K562 (cell line): Measurements from ENCODE around the gene RPL35. TPM values are rescaled to one million over a fixed set of nuclear protein-coding genes. Genes with fewer than 3 reads are reported as not detected.

Source experiments
- ARID2 ChIP-seq: fragments of 450-650 bp; IDR thresholded peaks from 2 replicates; pipeline ENCODE4 v1.6.1; 2017; ENCODE audit warnings: antibody characterized with exemption, mild to moderate bottlenecking
- ATF1 ChIP-seq, 2 experiments: fragments of 450-650 bp in 1 of 2; IDR thresholded peaks; 2 replicates each; pipeline ENCODE4 v1.6.1; 2016; ENCODE audit warnings: missing compliant biosample characterization in 1 of 2, missing genetic modification characterization in 1 of 2
- DPF2 ChIP-seq: fragments of 450-650 bp; IDR thresholded peaks from 2 replicates; pipeline ENCODE4 v1.6.1; 2016
- FIP1L1 ChIP-seq: fragments of 200-400 bp; formaldehyde crosslinking; IDR thresholded peaks from 2 replicates; pipeline ENCODE4 v1.6.1; 2018; ENCODE audit warnings: mild to moderate bottlenecking, low read depth, low read length; ENCODE audit not compliant: poor library complexity, severe bottlenecking
- POLR2AphosphoS2 ChIP-seq: IDR thresholded peaks from 2 replicates; pipeline ENCODE4 v1.6.1; 2012; ENCODE audit warnings: low read length, improper control_type of control experiment
- XRCC5 ChIP-seq: fragments of 200-400 bp; formaldehyde crosslinking; IDR thresholded peaks from 2 replicates; pipeline ENCODE4 v1.6.1; 2017; ENCODE audit warnings: low read depth, mild to moderate bottlenecking, low read length
- ZNF239 ChIP-seq: fragments of 250-450 bp; sonication (Bioruptor Pico); IDR thresholded peaks from 2 replicates; pipeline ENCODE4 v1.4.0; 2020; ENCODE audit warnings: mild to moderate bottlenecking
- ZNF41 ChIP-seq: fragments of 250-450 bp; sonication (Bioruptor Pico); conservative IDR thresholded peaks from 2 replicates; pipeline ENCODE4 v1.4.0; 2020; ENCODE audit warnings: mild to moderate bottlenecking
- polyA plus RNA-seq, 8 experiments: library from polyadenylated mRNA; depleted of rRNA in 4 of 8; stranded (reverse) in 5 of 8; unstranded in 3 of 8; fragments of >200 nt; fragmentation: Nextera tagmentation in 2 of 8; fragmentation: Illumina TruSeq in 1 of 8; extraction: Ambion mirVana in 2 of 8; extraction: Trizol in 1 of 8; gene quantifications; 2 replicates each; pipeline versions ENCODE4 v1.2.1 to v1.2.3, GENCODE V29; 2011 to 2014; ENCODE audit warnings: inconsistent platforms in 1 of 8, missing spikeins in 1 of 8
- total RNA-seq, 7 experiments: library from RNA; depleted of rRNA in 6 of 7; stranded (reverse); fragments of >200 nt in 6 of 7; fragmentation: Illumina TruSeq in 2 of 7; extraction: Trizol in 2 of 7; gene quantifications; 2 replicates each; pipeline versions ENCODE4 v1.2.1 to v1.2.3, GENCODE V29; 2011 to 2021; ENCODE audit warnings: low replicate concordance in 1 of 7
- TF ChIP-seq, protein P1 (sequence below): IDR thresholded peaks from 2 replicates; pipeline ENCODE4 v1.6.1; 2011; ENCODE audit warnings: borderline replicate concordance, low read depth, mild to moderate bottlenecking, moderate library complexity, low read length; ENCODE audit not compliant: insufficient read depth, poor library complexity, severe bottlenecking
- TF ChIP-seq, protein P2 (sequence below): sonication (generic); formaldehyde crosslinking; IDR thresholded peaks from 2 replicates; pipeline ENCODE4 v1.9.0; 2022; ENCODE audit warnings: mild to moderate bottlenecking, missing genetic modification reagents
- TF ChIP-seq, protein P3 (sequence below): sonication (generic); formaldehyde crosslinking; IDR thresholded peaks from 2 replicates; pipeline ENCODE4 v1.8.0; 2023; ENCODE audit warnings: missing genetic modification reagents, mild to moderate bottlenecking, borderline replicate concordance
- TF ChIP-seq, protein P4 (sequence below): fragments of 450-650 bp; formaldehyde crosslinking; IDR thresholded peaks from 2 replicates; pipeline ENCODE4 v1.4.0; 2020; ENCODE audit warnings: mild to moderate bottlenecking, moderate library complexity
- TF ChIP-seq, protein P5 (sequence below), 2 experiments: fragments of 450-650 bp; conservative IDR thresholded peaks; 2 replicates each; pipeline ENCODE4 v1.6.1; 2017; ENCODE audit warnings: mild to moderate bottlenecking in 2 of 2, moderate library complexity in 2 of 2

The RPL35 gene
- total and polyA plus RNA-seq, 9 of the 15 experiments (the other 6 are each of a cell fraction or from before 2014, with no cell fraction given): 1,755 to 5,101 (median 3,405) TPM

DNA sequence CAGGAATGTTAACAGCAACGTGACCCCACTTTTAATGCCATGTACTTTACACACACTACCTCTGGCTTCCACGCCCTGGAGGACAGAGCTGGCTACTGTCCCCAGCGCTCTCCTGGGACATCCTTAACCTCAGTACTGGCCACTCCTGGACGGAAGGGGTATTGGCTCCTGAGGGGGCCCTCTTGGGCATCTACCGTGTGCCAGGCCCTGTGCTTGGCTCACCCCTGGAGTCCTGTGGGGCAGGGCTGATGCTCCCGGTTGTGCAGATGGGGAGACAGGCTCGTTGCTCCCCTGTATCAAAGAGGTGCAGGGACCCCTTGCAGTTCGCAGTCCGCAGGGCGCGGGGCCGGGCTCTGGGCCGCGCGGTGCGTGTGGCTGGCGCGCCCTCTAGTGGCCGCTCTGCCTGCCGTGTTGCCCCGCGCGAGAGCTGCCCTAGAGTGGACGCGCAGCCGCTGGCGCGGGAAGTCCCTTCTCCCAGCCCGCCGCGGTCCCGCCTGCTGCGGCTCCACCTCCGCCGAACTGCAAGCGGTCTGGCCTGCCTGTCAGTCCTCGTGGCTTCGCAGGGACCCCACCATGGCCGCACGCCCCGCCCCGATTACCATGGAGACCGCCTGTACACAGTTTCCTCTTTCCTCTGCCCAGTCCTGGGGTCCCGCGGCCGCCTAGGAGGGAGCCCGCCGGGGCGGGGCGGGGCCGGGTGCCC is 8.8 kb downstream of the RPL35 start, which contains the start of gene WDR38 (continued):
- TF ChIP-seq, protein P1, sequence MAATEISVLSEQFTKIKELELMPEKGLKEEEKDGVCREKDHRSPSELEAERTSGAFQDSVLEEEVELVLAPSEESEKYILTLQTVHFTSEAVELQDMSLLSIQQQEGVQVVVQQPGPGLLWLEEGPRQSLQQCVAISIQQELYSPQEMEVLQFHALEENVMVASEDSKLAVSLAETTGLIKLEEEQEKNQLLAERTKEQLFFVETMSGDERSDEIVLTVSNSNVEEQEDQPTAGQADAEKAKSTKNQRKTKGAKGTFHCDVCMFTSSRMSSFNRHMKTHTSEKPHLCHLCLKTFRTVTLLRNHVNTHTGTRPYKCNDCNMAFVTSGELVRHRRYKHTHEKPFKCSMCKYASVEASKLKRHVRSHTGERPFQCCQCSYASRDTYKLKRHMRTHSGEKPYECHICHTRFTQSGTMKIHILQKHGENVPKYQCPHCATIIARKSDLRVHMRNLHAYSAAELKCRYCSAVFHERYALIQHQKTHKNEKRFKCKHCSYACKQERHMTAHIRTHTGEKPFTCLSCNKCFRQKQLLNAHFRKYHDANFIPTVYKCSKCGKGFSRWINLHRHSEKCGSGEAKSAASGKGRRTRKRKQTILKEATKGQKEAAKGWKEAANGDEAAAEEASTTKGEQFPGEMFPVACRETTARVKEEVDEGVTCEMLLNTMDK: peak; percentile 2
- TF ChIP-seq ARID2: peak; percentile 94
- TF ChIP-seq POLR2AphosphoS2: no peak
- no peak for TF ChIP-seq ZNF239 (CRISPR knock-in tag)
- TF ChIP-seq, protein P2, sequence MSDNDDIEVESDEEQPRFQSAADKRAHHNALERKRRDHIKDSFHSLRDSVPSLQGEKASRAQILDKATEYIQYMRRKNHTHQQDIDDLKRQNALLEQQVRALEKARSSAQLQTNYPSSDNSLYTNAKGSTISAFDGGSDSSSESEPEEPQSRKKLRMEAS (CRISPR knock-in tag): peak; percentile 75
- peak; percentile 89 for TF ChIP-seq XRCC5
- TF ChIP-seq FIP1L1: peak; percentile 59
- TF ChIP-seq, protein P3, sequence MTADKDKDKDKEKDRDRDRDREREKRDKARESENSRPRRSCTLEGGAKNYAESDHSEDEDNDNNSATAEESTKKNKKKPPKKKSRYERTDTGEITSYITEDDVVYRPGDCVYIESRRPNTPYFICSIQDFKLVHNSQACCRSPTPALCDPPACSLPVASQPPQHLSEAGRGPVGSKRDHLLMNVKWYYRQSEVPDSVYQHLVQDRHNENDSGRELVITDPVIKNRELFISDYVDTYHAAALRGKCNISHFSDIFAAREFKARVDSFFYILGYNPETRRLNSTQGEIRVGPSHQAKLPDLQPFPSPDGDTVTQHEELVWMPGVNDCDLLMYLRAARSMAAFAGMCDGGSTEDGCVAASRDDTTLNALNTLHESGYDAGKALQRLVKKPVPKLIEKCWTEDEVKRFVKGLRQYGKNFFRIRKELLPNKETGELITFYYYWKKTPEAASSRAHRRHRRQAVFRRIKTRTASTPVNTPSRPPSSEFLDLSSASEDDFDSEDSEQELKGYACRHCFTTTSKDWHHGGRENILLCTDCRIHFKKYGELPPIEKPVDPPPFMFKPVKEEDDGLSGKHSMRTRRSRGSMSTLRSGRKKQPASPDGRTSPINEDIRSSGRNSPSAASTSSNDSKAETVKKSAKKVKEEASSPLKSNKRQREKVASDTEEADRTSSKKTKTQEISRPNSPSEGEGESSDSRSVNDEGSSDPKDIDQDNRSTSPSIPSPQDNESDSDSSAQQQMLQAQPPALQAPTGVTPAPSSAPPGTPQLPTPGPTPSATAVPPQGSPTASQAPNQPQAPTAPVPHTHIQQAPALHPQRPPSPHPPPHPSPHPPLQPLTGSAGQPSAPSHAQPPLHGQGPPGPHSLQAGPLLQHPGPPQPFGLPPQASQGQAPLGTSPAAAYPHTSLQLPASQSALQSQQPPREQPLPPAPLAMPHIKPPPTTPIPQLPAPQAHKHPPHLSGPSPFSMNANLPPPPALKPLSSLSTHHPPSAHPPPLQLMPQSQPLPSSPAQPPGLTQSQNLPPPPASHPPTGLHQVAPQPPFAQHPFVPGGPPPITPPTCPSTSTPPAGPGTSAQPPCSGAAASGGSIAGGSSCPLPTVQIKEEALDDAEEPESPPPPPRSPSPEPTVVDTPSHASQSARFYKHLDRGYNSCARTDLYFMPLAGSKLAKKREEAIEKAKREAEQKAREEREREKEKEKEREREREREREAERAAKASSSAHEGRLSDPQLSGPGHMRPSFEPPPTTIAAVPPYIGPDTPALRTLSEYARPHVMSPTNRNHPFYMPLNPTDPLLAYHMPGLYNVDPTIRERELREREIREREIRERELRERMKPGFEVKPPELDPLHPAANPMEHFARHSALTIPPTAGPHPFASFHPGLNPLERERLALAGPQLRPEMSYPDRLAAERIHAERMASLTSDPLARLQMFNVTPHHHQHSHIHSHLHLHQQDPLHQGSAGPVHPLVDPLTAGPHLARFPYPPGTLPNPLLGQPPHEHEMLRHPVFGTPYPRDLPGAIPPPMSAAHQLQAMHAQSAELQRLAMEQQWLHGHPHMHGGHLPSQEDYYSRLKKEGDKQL (CRISPR knock-in tag): 0 out of 2 replicates have a peak, but pooled peaks have one; percentile 57
- TF ChIP-seq DPF2: 0 out of 2 replicates have a peak, but pooled peaks have one; percentile 11
- TF ChIP-seq, protein P4, sequence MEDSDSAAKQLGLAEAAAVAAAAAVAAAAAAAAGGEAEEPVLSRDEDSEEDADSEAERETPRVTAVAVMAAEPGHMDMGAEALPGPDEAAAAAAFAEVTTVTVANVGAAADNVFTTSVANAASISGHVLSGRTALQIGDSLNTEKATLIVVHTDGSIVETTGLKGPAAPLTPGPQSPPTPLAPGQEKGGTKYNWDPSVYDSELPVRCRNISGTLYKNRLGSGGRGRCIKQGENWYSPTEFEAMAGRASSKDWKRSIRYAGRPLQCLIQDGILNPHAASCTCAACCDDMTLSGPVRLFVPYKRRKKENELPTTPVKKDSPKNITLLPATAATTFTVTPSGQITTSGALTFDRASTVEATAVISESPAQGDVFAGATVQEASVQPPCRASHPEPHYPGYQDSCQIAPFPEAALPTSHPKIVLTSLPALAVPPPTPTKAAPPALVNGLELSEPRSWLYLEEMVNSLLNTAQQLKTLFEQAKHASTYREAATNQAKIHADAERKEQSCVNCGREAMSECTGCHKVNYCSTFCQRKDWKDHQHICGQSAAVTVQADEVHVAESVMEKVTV (CRISPR knock-in tag): peak; percentile 99
- TF ChIP-seq, protein P5, sequence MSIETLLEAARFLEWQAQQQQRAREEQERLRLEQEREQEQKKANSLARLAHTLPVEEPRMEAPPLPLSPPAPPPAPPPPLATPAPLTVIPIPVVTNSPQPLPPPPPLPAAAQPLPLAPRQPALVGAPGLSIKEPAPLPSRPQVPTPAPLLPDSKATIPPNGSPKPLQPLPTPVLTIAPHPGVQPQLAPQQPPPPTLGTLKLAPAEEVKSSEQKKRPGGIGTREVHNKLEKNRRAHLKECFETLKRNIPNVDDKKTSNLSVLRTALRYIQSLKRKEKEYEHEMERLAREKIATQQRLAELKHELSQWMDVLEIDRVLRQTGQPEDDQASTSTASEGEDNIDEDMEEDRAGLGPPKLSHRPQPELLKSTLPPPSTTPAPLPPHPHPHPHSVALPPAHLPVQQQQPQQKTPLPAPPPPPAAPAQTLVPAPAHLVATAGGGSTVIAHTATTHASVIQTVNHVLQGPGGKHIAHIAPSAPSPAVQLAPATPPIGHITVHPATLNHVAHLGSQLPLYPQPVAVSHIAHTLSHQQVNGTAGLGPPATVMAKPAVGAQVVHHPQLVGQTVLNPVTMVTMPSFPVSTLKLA (conservative IDR thresholded peaks at IDR 0.05): peak; percentile 58 to 84; a peak in 3 of 4 replicates
- no peak for TF ChIP-seq ATF1 (CRISPR knock-in tag; IDR thresholded peaks at IDR 0.05)
- TF ChIP-seq ATF1 (tag; IDR thresholded peaks at IDR 0.05): peak; percentile 68
- TF ChIP-seq ZNF41 (CRISPR knock-in tag): no peak
